GM18867 (cell line): ENCODE data around the gene IGFL4.

Source experiments
- ATAC-seq: cut with Tn5 transposase; IDR thresholded peaks from one replicate; pipeline ENCODE4 v1.9.1; 2021; ENCODE audit warnings: mild to moderate bottlenecking, moderate library complexity; ENCODE audit not compliant: unreplicated experiment

IGFL4 gene

DNA sequence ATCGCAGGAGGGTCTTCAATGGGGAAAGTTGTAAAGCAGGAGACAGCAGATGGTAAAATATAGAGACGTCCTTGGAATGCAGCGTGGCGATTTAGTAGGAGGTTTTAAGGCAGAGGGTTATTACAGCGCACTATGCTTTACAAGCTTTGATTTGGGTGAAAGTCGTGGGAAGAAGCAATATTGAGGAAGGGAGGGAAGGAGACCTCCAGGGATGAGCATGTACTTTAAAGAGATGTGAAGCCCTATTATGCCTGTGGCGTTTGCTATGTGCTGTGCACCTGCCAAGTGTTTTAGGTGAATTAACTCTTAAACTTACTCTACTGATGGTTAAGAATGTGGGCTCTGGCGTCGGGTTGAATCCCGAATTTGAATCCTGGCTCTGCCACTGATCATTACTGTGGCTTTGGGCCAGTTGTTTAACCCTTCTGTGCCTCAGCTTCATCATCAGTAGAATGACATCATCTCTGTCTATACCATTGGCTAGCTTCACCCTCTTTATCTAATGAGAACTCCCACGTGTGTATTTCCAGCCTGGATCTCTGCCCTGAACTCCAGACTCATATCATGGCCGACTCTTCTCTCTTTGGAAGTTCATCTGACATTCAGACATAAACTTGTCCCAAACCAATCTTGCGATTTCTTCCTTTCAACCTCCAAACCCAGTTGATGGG is 45.0 kb downstream of the IGFL4 start:
- ATAC-seq = no peak

DNA sequence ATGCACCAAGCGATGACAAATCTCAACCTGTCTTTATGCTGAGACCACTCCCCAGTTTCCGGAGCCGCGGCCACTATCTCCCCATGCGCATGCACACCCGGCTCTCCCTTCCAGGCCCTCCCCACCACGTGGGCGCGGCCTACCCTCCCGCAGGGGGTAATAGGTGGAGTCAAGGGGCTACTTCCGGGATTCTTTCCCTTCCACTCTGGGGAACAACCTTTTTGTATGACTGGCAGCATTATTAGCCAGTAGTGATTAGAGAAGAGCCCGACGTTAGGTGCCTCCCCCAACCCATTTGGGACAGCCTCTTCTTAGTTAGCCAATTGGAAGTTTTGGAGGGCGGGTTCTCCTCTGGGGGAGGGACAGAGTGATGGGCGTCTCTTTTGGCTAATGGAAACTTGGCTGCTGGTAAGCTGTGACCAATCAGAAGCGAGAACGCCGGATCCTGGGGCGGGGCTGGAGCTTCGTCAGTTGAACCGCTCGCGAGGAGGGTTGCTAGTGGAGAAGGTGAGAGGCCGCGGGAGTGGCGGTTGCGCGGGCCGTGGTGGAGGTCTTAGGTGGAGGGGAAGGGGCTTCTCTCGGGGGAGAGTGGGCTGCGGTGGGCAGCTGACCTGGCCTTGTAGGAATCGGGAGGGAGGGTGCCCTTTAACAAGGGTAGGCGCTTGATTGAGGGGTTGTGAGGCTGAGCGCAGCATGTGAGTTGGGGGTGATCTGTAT is 45.6 kb downstream of the IGFL4 start, which contains the start of gene CCDC61:
CCDC61 (plus strand) TSS at position 470 of the 717 bp plus-strand sequence. CDS start 7,552 bp downstream, outside the sequence.
- ATAC-seq = peak; percentile 93

DNA sequence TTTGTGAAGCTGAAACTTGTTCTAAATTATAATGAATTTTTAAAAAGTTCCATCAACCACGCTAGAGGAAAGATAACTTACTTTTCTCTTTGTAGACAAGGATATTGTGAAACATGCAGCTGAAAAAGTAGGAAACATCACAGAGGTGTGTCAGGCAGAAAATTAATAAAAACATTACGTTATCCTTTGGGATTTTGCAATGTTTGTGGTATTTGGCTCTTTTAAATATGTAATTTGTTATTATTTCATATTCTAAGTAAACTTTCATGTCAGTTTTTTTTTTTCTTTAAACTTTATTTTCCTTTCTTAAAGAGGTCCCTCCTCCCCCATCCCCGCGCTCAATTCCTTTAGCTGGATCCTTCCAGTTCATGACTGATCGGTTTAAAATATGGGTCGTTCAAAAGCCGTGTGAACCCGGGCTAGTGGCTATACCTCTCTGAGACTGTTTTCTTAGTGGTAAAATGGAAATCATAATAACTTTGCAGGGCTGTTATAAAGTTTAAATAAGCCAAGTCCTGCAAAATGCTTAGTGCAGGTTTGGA is 46.3 kb downstream of the IGFL4 start:
- peak; percentile 5 for ATAC-seq

DNA sequence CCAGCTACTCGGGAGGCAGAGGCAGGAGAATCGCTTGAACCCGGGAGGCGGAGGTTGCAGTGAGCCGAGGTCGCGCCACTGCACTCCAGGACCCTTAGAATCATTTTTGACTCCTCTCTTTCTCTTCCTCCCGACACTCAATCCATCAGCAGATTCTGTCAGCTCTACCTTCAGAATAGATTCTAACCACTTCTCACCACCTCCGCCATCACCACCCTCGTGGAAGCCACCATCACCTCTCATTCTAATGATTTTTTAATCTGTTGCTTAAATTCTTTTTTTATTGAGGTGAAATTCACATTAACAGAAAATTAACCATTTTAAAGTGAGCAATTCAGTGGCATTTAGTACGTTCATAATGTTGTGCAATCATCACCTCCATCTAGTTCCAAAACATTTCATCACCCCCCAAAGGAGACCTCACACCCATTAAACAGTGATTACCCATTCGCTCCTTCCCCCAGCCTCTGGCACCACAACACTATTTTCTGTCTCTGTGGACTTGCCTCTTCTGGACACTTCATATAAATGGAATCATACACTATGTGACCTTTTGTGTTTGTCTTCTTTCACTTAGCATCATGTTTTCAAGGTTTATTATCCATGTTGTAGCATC is 50.6 kb downstream of the IGFL4 start:
- no peak for ATAC-seq
